HG03520 (cell line): ENCODE data around the gene SUFU.
"Not testable (repeated sequence)": the region's sequence is repeated elsewhere in the genome, so short reads cannot be mapped to it uniquely, and the experiment has no call there.

Experiments used
- ATAC-seq: cut with Tn5 transposase; IDR thresholded peaks from one replicate; pipeline ENCODE4 v1.9.1; 2021; ENCODE audit warnings: mild to moderate bottlenecking, moderate library complexity; ENCODE audit not compliant: unreplicated experiment

SUFU gene

GRCh38 chr10:102511583-102512274 is 8.0 kb downstream of the SUFU start:
- ATAC-seq: no peak

GRCh38 chr10:102514487-102515311 is 10.9 kb downstream of the SUFU start:
- no peak for ATAC-seq

GRCh38 chr10:102515724-102516123 is 12.0 kb downstream of the SUFU start:
- ATAC-seq: no peak

- ATAC-seq: no peak
Observed at GRCh38 chr10:102517553-102517952, 13.8 kb downstream of the SUFU start.

- ATAC-seq: no peak
Observed at GRCh38 chr10:102519246-102519825, 15.6 kb downstream of the SUFU start.

GRCh38 chr10:102522874-102523249 is 19.1 kb downstream of the SUFU start:
- ATAC-seq: no peak

- ATAC-seq: no peak
Observed at GRCh38 chr10:102523250-102524029, 19.7 kb downstream of the SUFU start.

GRCh38 chr10:102524746-102525145 is 21.0 kb downstream of the SUFU start:
- ATAC-seq: no peak

- ATAC-seq: no peak
Observed at GRCh38 chr10:102527546-102527945, 23.8 kb downstream of the SUFU start.

- no peak for ATAC-seq
Observed at GRCh38 chr10:102534333-102534732, 30.6 kb downstream of the SUFU start.

- ATAC-seq: not testable (repeated sequence)
Observed at GRCh38 chr10:102534966-102535365, 31.2 kb downstream of the SUFU start.

- ATAC-seq: no peak
Observed at GRCh38 chr10:102535481-102536147, 31.8 kb downstream of the SUFU start.

- peak; percentile 46 for ATAC-seq
Observed at GRCh38 chr10:102537367-102537766, 33.6 kb downstream of the SUFU start.

GRCh38 chr10:102537948-102538347 is 34.2 kb downstream of the SUFU start:
- ATAC-seq: no peak

GRCh38 chr10:102538811-102539210 is 35.0 kb downstream of the SUFU start:
- ATAC-seq: no peak

- ATAC-seq: peak; percentile 54
Observed at GRCh38 chr10:102540023-102540422, 36.3 kb downstream of the SUFU start.

- ATAC-seq: no peak
Observed at GRCh38 chr10:102542800-102543418, 39.1 kb downstream of the SUFU start.

GRCh38 chr10:102545265-102545871 is 41.6 kb downstream of the SUFU start:
- no peak for ATAC-seq

GRCh38 chr10:102545997-102546396 is 42.2 kb downstream of the SUFU start:
- ATAC-seq: no peak
